SIG-M5 treated with dmso at 0.1 percent for 504 hours (cell line): ENCODE measurements around the gene RUNX2.
"Not testable (repeated sequence)": the region's sequence is repeated elsewhere in the genome, so short reads cannot be mapped to it uniquely, and the experiment has no call there.

ENCODE experiments used
- DNase-seq: peaks from one replicate; lab custom pipeline; 2025; ENCODE audit not compliant: unreplicated experiment; lab: John Stamatoyannopoulos, UW

RUNX2 gene

GRCh38 chr6:45548657-45549515 lies 220.8 kb downstream of the RUNX2 start:
- no peak for DNase-seq

DNA sequence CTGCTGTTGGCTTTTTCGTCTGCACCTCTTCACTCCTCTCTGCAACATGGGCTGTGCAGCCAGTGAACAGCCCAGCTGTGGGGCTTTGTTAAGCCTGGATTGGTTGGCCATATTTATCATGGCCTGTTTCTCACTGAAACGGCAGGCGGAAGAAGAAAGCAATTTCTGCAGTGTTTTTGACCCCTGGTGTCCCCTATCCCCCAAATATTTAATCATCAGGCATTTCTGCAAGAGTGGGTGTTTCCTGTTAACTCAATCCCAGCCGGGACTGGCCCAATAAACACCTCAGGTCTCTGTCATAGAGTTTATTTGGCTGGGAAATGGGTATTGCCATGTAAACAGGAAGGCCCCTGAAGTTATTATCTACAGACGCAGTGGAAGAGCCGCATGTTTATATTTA lies 224.4 kb downstream of the RUNX2 start:
- no peak for DNase-seq

DNA sequence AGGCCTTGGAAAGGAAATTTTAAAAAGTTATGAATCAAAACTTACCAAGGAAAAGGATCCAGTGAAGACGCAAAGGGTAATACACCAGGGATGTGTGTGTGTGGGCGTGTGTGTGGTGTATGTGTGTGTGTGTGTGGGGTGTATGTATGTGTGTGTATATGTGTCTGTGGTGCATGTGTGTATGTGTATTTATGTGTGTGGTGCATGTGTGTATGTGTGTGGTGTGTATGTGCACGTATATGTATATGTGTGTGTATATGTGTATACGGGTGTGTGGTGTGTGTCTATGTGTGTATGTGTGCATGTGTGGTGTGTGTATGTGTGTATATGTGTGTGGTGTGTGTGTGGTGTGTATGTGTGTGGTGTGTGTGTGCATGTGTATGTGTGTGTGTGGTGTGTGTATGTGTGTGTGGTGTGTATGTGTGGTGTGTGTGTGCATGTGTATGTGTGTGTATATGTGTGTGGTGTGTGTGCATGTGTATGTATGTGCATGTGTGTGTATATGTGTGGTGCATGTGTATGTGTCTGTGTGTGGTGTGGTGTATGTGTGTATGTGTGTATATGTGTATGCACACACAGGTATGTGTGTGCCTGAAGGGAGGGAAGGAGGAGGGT lies 225.7 kb downstream of the RUNX2 start:
- DNase-seq, result no peak

DNA sequence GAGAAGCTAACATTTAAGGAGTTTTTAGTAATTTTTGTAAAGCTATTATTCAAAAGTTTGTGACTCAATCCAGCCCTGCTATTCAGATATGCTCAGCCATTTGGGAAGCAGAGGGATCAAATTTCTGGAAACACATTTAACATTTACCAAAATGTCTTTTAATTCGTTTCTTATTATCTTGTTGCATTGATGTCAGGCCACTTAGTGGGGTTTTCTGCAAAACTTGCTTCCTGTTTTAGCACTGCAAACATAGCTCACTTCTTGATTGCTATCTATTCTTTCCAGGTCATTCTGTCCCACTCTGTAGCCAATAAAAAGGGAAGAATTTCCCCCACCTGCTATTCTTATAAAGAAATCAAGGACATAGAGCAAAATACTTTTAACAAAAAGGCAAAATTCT lies 226.5 kb downstream of the RUNX2 start:
- DNase-seq, result no peak

DNA sequence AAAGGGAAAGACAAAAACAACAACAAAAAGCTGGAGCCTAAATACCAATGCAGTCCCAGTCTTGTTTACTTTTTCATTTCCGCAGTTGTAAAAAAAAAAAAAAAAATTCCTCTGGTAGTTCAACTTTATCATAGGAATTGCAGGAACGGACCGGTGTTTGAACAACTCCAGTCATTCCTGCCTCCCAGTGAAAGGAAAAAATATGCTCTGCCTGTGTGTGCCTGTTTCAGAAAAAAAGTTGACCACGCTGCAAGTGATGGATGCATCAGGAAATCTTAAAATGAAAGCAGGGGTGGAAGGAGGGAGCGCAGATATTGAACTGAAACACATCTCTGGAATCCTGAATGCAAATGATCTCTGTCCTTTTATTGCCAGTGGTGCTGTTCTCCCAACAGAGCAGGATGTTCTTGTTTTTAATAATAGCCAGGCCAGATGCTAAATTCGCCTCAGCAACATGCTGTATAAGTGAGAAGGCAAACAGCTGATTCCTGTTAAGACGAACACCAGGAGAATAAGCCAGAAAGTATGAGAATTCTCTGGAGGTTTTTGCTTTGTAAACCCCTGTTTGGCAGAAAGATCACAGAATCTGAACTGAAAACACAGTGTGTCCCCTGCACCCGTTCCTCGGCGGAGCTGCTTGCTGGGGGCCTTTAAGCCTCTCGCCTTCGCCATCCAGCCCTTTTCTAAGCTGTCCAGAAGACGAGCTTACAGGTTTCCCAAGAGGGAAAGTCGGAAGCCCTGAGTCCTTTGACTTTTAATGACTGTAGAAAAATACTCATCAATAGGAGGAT lies 228.0 kb downstream of the RUNX2 start:
- no peak for DNase-seq

DNA sequence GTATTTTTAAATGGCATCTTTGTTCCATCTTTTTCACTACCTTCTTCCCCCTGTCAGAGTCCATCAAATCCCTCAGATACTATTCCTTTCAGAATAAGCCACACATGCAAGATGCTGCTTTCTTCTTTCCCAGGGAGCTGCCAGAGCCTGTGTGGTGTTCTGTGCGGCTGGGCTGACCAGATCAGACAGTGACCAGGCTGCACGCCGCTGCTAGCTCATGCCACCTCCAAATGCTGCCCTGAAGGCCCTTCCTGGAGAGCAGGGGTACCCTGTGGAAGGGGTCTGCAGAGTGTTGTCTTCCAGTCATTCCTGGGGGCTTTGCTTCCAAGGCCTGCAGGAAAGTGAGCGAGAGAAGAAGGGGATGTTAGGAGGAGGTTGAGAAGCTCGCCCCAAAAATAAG lies 228.7 kb downstream of the RUNX2 start:
- DNase-seq, result no peak

DNA sequence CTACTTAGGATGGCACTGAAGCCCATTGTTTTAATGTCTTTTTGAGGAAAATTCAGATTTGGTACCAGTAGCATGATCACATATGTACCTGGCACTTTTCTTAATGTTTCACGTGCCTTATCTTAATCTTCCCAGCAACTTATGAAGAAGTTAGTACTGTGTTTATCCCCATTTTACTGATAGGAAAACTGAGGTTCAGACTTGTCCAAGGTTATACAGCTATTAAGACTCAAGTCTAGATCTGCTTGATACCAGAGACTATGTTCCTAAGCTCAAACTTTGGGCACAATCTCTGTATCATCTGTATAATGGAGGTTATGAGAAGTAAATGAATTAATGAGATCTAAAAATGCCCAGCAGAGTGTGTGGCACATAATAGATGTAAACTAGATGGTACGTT lies 229.3 kb downstream of the RUNX2 start:
- DNase-seq, result no peak

DNA sequence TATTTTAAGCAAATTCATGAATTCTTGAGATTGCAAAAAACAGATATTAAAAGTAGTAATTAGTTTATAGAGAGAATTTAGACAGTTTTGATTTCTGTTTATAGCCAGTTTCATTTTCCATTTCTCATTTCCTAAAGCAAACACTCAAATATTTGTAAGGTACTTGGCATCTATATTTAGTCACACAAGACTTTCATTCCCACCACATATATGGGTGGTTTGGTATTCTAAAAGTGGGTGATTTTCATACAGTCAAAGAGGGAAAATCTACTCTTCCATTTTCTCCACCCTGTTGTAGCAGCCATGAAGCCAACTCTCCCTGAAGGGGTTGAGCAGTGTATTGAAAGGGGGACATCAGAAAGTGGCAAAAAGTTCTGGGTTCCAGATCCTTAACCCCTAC lies 230.7 kb downstream of the RUNX2 start:
- DNase-seq, result no peak

DNA sequence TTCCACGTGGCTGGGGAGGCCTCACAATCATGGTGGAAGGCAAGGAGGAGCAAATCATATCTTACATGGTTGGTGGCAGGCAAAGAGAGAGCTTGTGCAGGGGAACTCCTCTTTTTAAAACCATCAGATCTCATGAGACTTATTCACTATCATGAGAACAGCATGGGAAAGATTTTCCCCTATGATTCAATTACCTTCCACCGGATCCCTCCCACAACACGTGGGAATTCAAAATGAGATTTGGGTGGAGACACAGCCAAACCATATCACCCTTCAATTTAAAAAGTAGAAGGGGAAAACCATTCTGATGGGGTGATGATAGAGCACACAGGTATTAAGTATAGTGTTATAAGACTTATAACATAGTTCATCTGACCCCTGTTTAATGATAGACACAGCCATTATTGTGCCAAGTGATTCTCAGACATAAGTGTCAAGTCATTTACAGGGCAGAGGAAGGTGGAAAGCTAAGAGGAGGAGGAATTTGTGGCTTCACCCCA lies 232.2 kb downstream of the RUNX2 start:
- DNase-seq, result not testable (repeated sequence)

GRCh38 chr6:45562171-45562570 lies 234.0 kb downstream of the RUNX2 start:
- DNase-seq, result no peak

DNA sequence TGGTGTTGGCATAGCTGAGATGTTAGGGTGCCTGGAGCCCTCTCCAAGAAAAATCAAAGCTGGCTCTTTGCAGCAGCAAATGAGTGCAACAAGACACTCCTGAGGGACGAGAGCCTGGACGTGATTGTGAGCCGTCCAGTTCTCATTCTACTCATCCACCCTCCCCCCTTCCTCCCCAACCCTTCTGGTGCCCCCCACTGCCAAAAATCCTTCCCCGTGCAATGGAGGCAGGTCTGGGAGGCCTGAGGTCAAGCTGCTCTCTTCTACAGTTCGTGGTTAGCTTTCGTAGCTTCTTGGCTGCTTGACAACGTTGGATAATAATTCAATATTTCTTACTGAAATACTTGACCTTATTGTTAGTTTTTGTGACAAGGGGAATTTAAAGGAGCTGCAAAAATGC lies 234.9 kb downstream of the RUNX2 start:
- DNase-seq, result no peak

GRCh38 chr6:45563844-45564243 lies 235.7 kb downstream of the RUNX2 start:
- no peak for DNase-seq

DNA sequence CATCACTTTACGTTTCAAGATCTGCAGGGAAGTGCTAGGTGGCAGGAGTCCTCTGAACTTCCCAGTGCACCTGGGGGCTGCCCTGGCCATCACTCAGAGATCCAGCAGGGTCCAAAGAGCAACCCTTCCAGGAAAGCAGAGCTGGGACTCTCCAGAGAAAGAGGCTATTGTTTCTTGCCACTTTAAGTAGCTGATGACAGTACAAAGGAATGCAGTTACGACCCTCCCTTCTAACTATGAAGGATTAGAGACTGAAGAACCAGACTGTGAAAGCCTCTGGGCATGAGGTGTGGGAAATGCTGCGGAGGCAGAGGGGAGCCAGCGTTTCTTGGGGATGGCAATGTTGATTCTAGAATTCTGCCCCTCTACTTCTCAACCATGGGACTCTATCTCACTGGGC lies 238.8 kb downstream of the RUNX2 start:
- DNase-seq, result no peak

DNA sequence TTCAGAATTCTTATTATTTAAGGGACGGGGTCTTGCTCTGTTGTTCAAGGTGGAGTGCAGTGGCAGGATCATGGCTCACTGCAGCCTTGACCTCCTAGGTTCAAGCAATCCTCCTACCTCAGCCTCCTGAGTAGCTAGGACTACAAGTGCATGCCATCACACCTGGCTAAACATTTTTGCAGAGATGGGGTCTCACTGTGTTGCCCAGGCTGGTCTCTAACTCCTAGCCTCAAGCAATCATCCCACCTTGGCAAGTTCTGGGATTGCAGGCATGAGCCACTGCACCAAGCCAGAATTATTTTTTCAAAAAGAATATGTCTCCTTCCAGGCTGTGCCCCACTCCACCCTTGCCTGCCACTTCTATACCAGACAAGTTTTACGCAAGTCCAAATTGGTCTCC lies 239.7 kb downstream of the RUNX2 start:
- no peak for DNase-seq

DNA sequence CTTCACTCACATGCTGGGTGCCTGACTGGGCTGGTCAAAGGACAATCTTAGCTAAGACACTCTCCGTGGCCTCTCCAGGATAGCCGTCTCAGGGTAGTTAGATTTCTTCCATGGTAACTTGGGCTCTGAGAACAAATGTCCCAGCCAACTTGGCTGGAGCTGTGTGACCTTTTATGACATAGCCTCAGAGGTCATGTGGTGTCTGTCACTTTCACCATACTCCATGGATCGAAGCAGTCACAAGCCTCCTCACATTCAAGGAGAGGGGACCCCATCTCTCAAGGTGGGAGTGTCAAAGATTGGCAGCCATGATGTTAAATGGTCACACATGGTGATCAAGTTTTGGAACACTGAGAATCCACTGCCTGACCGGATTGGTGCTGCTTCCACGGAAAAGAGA lies 240.5 kb downstream of the RUNX2 start:
- no peak for DNase-seq

DNA sequence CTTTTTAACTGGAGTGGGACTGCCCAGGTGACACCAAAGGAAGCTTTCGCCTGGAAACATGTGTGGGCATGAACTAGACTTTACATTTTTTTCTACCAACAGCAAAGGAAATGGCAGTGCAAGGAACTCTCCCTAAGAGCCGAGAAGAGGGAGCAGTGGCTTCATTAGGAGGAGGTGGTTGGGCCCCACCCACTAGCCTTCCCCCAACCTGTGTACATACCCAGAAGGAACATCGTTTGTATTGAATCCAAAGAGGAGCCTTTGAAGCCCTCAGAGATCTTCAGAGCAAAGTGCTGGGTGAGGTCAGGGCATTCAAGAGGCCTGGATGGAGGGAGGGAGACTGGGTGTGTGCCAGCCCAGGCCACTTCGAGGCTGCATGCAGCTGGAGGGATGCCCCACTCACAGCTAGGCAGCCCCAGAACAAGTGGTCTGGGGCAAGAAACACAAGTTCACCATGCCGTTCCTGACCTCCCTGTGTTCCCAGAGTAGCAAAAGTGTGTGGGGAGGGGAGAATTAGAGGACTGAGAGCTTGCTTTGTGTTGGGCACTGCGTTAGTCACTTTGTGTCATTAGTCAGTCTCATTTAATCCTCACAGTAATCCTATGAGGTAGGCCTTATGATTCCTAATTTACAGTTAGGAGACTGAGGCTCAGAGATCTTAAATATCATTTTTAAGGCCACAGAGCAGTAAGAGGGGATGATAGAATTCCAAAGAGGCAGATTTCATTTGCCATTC lies 241.2 kb downstream of the RUNX2 start:
- DNase-seq, result no peak

- no peak for DNase-seq
Measured at GRCh38 chr6:45571159-45571558, 243.0 kb downstream of the RUNX2 start.

DNA sequence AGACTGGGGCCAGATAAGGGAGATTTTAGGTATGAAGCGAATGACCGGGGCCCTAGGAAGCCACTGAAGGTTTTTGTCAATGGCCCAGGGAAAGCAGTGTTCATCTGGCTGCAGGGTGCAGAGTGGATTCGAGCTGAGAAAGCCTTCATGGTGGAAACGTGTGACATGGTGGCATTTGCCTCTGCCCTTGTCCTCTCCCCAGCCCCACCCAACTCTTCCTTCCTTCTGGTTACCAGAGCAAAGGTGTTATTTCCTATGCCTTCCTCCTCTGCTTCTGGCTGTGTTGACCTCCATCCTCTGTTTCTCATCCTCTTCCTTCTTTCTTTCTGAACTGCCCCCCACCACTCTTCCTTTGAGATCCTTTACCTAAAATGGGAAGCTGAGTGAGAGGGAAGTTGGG lies 244.7 kb downstream of the RUNX2 start:
- no peak for DNase-seq

GRCh38 chr6:45574014-45574461 lies 245.9 kb downstream of the RUNX2 start:
- DNase-seq, result no peak

GRCh38 chr6:45574885-45575284 lies 246.8 kb downstream of the RUNX2 start:
- DNase-seq, result no peak
